GM23248 (cell line): ENCODE results near the gene SYVN1. TPM values are rescaled to one million over a fixed set of nuclear protein-coding genes. Genes with fewer than 3 reads are reported as not detected.
A peak's percentile ranks its signal among the peaks of the same experiment; 100 is the strongest.

ENCODE experiments used
- DNase-seq: peaks from one replicate; pipeline ENCODE4 v3.0.0-alpha.2; 2015
- H2AFZ ChIP-seq: fragments of 200-600 bp; sonication (generic); 2 replicates; pipeline ENCODE4 v1.6.1; 2016; ENCODE audit warnings: antibody characterized with exemption
- H3F3A ChIP-seq: fragments of 200-600 bp; sonication (generic); 2 replicates; pipeline ENCODE4 v1.6.1; 2016; ENCODE audit warnings: mild to moderate bottlenecking, antibody characterized with exemption, mixed run types; ENCODE audit not compliant: insufficient read depth
- H3K27ac ChIP-seq: fragments of 200-600 bp; sonication (generic); 2 replicates; pipeline ENCODE4 v1.5.1; 2016; ENCODE audit warnings: mild to moderate bottlenecking
- H3K27me3 ChIP-seq: fragments of 200-600 bp; sonication (generic); replicated peaks from 2 replicates; pipeline ENCODE4 v1.6.1; 2016; ENCODE audit warnings: mild to moderate bottlenecking; ENCODE audit not compliant: insufficient read depth
- H3K36me3 ChIP-seq: fragments of 200-600 bp; sonication (generic); 2 replicates; pipeline ENCODE4 v1.6.1; 2016; ENCODE audit warnings: low read depth, mild to moderate bottlenecking
- H3K4me1 ChIP-seq: fragments of 200-600 bp; sonication (generic); 2 replicates; pipeline ENCODE4 v1.6.1; 2016; ENCODE audit warnings: mild to moderate bottlenecking; ENCODE audit not compliant: insufficient read depth
- H3K4me2 ChIP-seq: fragments of 200-600 bp; sonication (generic); one replicate; pipeline ENCODE4 v1.6.1; 2016; ENCODE audit warnings: mild to moderate bottlenecking; ENCODE audit not compliant: unreplicated experiment
- H3K4me3 ChIP-seq: fragments of 200-600 bp; sonication (generic); 2 replicates; pipeline ENCODE4 v1.5.1; 2016; ENCODE audit warnings: mild to moderate bottlenecking
- H3K79me2 ChIP-seq: fragments of 200-600 bp; sonication (generic); 2 replicates; pipeline ENCODE4 v1.6.1; 2016; ENCODE audit warnings: mild to moderate bottlenecking; ENCODE audit not compliant: insufficient read depth
- H3K9ac ChIP-seq: fragments of 200-600 bp; sonication (generic); 2 replicates; pipeline ENCODE4 v1.6.1; 2016; ENCODE audit warnings: mild to moderate bottlenecking
- H3K9me2 ChIP-seq: fragments of 200-600 bp; sonication (generic); 2 replicates; pipeline ENCODE4 v1.6.1; 2016; ENCODE audit warnings: mixed run types, mild to moderate bottlenecking, moderate library complexity; ENCODE audit not compliant: insufficient read depth
- H3K9me3 ChIP-seq: fragments of 200-600 bp; sonication (generic); one replicate; pipeline ENCODE4 v1.6.1; 2017; ENCODE audit warnings: low read depth
- H4K20me1 ChIP-seq: fragments of 200-600 bp; sonication (generic); 2 replicates; pipeline ENCODE4 v1.6.0; 2016; ENCODE audit not compliant: insufficient read depth
- EZH2 ChIP-seq: fragments of 200-600 bp; sonication (generic); IDR thresholded peaks from 2 replicates; pipeline ENCODE4 v1.6.1; 2018; ENCODE audit warnings: antibody characterized with exemption, mild to moderate bottlenecking; ENCODE audit not compliant: insufficient read depth, poor library complexity, severe bottlenecking
- EZH2phosphoT487 ChIP-seq: fragments of 200-600 bp; sonication (generic); IDR thresholded peaks from 2 replicates; pipeline ENCODE4 v1.6.1; 2018; ENCODE audit warnings: antibody characterized with exemption, moderate library complexity, mild to moderate bottlenecking, low read depth; ENCODE audit not compliant: insufficient read depth
- WGBS, 2 experiments: methylation state at CpG; one replicate each; pipeline ENCODE4 v1.1.6; 2015 to 2017; ENCODE audit warnings: low lambda C conversion rate in 2 of 2, low coverage in 1 of 2; ENCODE audit errors: missing lambda C conversion rate in 2 of 2; 5-methylcytosine and 5-hydroxymethylcytosine counted together
- in situ Hi-C: fragments of 300-500 bp; cut with MboI; formaldehyde crosslinking; loops from 2 replicates; pipeline ENCODE4 v1.15.0; 2020
- polyA plus RNA-seq: library from polyadenylated mRNA; unstranded; fragments of >200 nt; fragmentation: Nextera tagmentation; extraction: Ambion mirVana; gene quantifications from 2 replicates; pipeline ENCODE4 v1.2.1, GENCODE V29; 2016
- total RNA-seq: library from RNA; depleted of rRNA; stranded (reverse); fragments of >200 nt; shearing (Covaris generic); gene quantifications from 2 replicates; pipeline ENCODE4 v1.2.3, GENCODE V29; 2014

Gene SYVN1
- total and polyA plus RNA-seq, 2 experiments from 2014 or later: 21.2 to 29.5 TPM

- 0 out of 2 replicates have a peak, but pooled peaks cover 5% of the 10 kb centered on the region for H3K4me1 ChIP-seq
- no peaks in the 10 kb centered on the region for H3K9me2 ChIP-seq
- H3F3A ChIP-seq: no peaks in the 10 kb centered on the region
- H3K27me3 ChIP-seq: no peaks in the 10 kb centered on the region
- DNase-seq: peak; percentile 39
- 88 to 89% methylated on average over 4 of the region's 4 CpGs for WGBS, 2 experiments
- H4K20me1 ChIP-seq: no peaks in the 10 kb centered on the region
- TF ChIP-seq EZH2: no peak
- peak overlapping the region; percentile 93 for H3K4me3 ChIP-seq
- in situ Hi-C loops: no loop called here
- H3K9me3 ChIP-seq: no peaks in the 10 kb centered on the region
- peaks cover 50% of the 10 kb centered on the region for H3K79me2 ChIP-seq
- peaks cover 9% of the 10 kb centered on the region; the same call in 1 of the 2 replicates for H3K36me3 ChIP-seq
- H2AFZ ChIP-seq: no peak overlapping the region
- peak overlapping the region; percentile 93 for H3K4me2 ChIP-seq
- peak overlapping the region; percentile 89; the same call in 1 of the 2 replicates for H3K27ac ChIP-seq
- H3K9ac ChIP-seq: peak overlapping the region; percentile 94
Measured at GRCh38 chr11:65085446-65085845, 48.9 kb downstream of the SYVN1 start.

- Histone ChIP-seq H3F3A (no peaks in the 10 kb centered on the region), H3K9me2 (no peaks in the 10 kb centered on the region), H4K20me1 (no peaks in the 10 kb centered on the region), H3K4me2 (peak overlapping the region; percentile 93), H3K27me3 (no peaks in the 10 kb centered on the region), H3K27ac (peak overlapping the region; percentile 89), H3K79me2 (peaks cover 54% of the 10 kb centered on the region), H3K4me1 (0 out of 2 replicates have a peak, but pooled peaks cover 5% of the 10 kb centered on the region), H3K4me3 (peak overlapping the region; percentile 93), H3K36me3 (peaks cover 9% of the 10 kb centered on the region; the same call in 1 of the 2 replicates), H3K9ac (peak overlapping the region; percentile 94), H2AFZ (peak overlapping the region; percentile 93; the same call in 1 of the 2 replicates), H3K9me3 (no peaks in the 10 kb centered on the region)
- WGBS, 2 experiments: 30 to 32% methylated on average over 23 of the region's 23 CpGs
- in situ Hi-C loops: no loop called here
- TF ChIP-seq EZH2phosphoT487 (no peak), EZH2 (no peak)
- DNase-seq: peak; percentile 50
Measured at GRCh38 chr11:65084598-65085375, 49.5 kb downstream of the SYVN1 start.

GRCh38 chr11:65083834-65084597 lies 50.3 kb downstream of the SYVN1 start, which contains the start of the genes CDCA5 and ZFPL1:
Gene CDCA5, minus strand, starts transcription at chr11:65084040. Its CDS starts 62 bp downstream, at chr11:65083978.
Gene ZFPL1, plus strand, starts transcription at chr11:65084222. Its CDS starts 477 bp downstream, at chr11:65084699.
- Histone ChIP-seq H3K4me2 (peak within 1 kb of the TSS; percentile 93), H3F3A (no peaks in the 10 kb centered on the region), H3K27ac (peak within 1 kb of the TSS; percentile 89), H3K36me3 (peaks cover 9% of the 10 kb centered on the region; the same call in 1 of the 2 replicates), H3K4me1 (0 out of 2 replicates have a peak, but pooled peaks cover 5% of the 10 kb centered on the region), H3K79me2 (peaks cover 58% of the 10 kb centered on the region), H2AFZ (peak within 1 kb of the TSS; percentile 93), H3K9me2 (no peaks in the 10 kb centered on the region), H3K9ac (peak within 1 kb of the TSS; percentile 94), H3K9me3 (no peaks in the 10 kb centered on the region), H3K4me3 (peak within 1 kb of the TSS; percentile 93), H3K27me3 (no peaks in the 10 kb centered on the region), H4K20me1 (no peaks in the 10 kb centered on the region)
- WGBS, 2 experiments: 1 to 3% methylated on average over 77 to 79 of the region's 79 CpGs
- DNase-seq: peak; percentile 99
- TF ChIP-seq EZH2phosphoT487 (no peak), EZH2 (no peak)
- in situ Hi-C loops: no loop called here

GRCh38 chr11:65083134-65083833 lies 51.0 kb downstream of the SYVN1 start:
- Histone ChIP-seq H3K27me3 (no peaks in the 10 kb centered on the region), H4K20me1 (no peaks in the 10 kb centered on the region)

More at GRCh38 chr11:65083134-65083833, 51.0 kb downstream of the SYVN1 start:
- no peaks in the 10 kb centered on the region for H3K9me2 ChIP-seq
- peak; percentile 30 for DNase-seq
- 0 out of 2 replicates have a peak, but pooled peaks cover 5% of the 10 kb centered on the region for H3K4me1 ChIP-seq
- H3F3A ChIP-seq: no peaks in the 10 kb centered on the region
- peak overlapping the region; percentile 93 for H3K4me3 ChIP-seq
- no peak for TF ChIP-seq EZH2phosphoT487
- no peak for TF ChIP-seq EZH2
- H3K9me3 ChIP-seq: no peaks in the 10 kb centered on the region
- peak overlapping the region; percentile 93 for H2AFZ ChIP-seq
- H3K79me2 ChIP-seq: peaks cover 65% of the 10 kb centered on the region
- H3K27ac ChIP-seq: peak overlapping the region; percentile 89
- in situ Hi-C loops: no loop called here
- H3K36me3 ChIP-seq: peaks cover 9% of the 10 kb centered on the region; the same call in 1 of the 2 replicates
- peak overlapping the region; percentile 94 for H3K9ac ChIP-seq
- 5 to 6% methylated on average over 13 of the region's 13 CpGs for WGBS, 2 experiments
- H3K4me2 ChIP-seq: peak overlapping the region; percentile 79
